DMS53 treated with DMSO at 0.1 percent for 48 hours (cell line): Measurements from ENCODE around the gene BTG2.
"Not testable (repeated sequence)": the region's sequence is repeated elsewhere in the genome, so short reads cannot be mapped to it uniquely, and the experiment has no call there.

Experiments
- DNase-seq: peaks from one replicate; lab custom pipeline; 2025; ENCODE audit not compliant: unreplicated experiment; lab: John Stamatoyannopoulos, UW

The BTG2 gene

DNA sequence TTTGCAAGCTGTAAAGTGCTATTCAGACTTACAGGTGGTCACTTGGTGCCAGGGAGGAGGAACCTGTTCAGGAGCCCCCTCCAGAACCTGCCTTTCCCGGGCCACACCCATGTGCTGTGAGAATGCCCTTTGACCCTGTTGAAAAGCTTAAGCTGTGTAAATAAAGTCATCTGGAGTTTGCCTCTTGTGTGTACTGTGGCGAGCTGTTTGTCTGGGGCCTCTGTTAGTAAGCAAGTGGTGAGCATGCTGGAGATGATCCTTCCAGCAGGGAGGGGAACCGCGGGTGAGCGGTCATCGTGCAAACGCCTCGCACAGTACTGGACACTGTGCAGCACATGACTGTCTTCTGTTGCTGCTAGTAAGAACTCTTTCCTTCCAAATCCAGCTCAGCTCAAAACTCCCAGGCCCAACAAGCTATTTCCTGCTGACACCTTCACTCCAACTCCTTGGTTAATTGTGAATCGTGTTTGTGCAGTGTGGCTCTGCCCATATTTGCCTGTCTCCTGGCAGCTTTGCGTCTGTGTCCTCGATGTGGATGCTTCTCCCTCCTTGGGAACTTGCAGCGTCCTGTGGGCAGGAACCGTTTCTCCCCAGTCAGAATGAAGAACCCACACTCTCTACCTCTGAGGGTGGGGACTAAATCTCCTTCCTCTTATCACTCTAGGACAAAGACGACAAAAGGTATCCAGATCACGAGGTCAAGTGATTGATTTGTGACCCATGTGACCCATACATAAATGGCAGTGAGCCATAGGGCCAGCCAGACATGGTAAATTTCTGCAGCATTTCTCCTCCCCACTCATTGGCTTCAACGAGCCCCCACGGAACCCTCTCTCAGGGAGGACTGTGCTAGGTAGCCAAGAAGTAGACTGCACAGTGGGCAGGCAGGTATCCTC, 13.9 kb upstream of the BTG2 start:
- peak; percentile 98 for DNase-seq

- DNase-seq, result no peak
Observed at GRCh38 chr1:203295796-203296195, 9.5 kb upstream of the BTG2 start.

GRCh38 chr1:203296460-203297073, 8.8 kb upstream of the BTG2 start:
- DNase-seq, result no peak

- DNase-seq, result no peak
Observed at GRCh38 chr1:203299169-203299568, 6.2 kb upstream of the BTG2 start.

GRCh38 chr1:203299719-203300429, 5.4 kb upstream of the BTG2 start:
- not testable (repeated sequence) for DNase-seq

- no peak for DNase-seq
Observed at GRCh38 chr1:203300441-203301330, 4.6 kb upstream of the BTG2 start.

- no peak for DNase-seq
Observed at GRCh38 chr1:203301331-203301668, 4.0 kb upstream of the BTG2 start.

DNA sequence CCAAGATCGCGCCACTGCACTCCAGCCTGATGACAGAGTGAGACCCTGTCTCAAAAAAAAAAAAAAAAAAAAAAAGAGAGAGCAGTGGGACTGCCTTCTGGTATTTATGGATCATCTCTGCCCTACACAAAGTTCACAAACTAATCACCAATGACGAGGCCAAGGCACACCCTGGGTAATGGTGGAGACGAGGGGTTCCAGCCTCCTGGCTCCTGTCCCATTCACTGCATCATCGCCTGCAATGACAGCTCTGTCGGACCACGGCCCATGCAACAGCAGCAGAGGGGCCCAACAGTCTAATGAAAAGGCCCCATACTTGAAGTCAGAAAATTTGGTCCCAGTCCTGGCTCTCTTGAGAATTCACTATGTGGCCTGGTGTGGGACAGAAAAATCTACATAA, 2.9 kb upstream of the BTG2 start:
- no peak for DNase-seq

- DNase-seq, result no peak
Observed at GRCh38 chr1:203302894-203303293, 2.4 kb upstream of the BTG2 start.

- DNase-seq, result no peak
Observed at GRCh38 chr1:203304391-203304918, 864 bp upstream of the BTG2 start.

DNA sequence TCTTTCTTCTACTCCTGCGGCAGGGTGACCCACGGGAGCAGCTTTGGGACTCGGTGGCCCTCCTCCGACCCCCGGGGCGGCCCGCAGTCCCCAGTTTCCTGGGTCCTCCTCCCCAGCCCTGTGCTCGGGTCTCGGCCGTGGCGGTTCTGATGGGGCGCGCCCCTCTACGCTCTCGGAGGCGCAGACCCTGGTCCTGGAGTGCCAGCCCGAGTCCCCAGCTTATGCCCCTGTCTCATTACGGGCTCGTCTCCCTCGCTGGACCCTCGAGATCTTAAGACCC, 430 bp downstream of the BTG2 start:
- DNase-seq, result no peak

DNA sequence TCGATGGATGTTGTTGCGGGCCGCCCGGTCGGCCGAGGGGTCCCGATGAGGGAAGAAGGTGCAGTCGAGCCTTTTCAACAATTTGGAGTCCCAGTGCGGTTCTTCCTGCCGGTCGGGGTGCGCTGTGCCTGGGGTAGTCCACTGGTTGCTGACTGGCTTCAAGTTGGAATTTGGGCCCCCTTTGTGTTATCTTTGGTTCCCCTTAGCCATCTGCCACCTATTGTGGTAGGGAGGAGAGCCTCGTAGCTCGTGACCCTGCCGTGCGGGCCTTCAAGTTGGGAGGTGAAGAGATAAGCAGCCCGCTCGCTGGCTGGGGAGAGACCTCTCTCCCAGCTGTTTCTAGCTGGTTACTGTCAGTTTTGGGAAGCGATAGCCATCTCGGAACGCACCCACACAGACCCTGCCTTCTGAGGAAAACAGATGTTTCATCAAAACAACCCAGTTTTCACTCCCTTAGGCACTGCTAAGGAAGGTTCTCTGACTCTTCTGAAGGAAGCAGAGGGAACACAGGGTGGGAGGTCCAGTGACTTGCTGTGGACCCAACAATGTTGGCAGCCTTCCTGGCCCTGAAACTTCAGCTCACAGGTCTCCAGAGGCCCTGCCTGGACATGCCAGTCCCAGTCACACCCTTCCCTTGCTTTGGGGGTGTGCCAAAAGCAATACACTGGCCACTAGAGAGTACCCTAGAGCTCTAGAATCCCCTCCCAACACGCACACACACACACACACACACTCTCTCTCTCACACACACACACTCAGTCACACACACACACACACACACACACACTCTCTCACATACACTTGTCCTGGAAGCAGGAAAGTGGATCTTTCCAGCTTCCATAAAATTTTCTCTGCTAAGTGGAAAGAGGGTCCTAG, 1.0 kb downstream of the BTG2 start:
- DNase-seq, result no peak

- DNase-seq, result no peak
Observed at GRCh38 chr1:203306965-203307541, 1.7 kb downstream of the BTG2 start.

DNA sequence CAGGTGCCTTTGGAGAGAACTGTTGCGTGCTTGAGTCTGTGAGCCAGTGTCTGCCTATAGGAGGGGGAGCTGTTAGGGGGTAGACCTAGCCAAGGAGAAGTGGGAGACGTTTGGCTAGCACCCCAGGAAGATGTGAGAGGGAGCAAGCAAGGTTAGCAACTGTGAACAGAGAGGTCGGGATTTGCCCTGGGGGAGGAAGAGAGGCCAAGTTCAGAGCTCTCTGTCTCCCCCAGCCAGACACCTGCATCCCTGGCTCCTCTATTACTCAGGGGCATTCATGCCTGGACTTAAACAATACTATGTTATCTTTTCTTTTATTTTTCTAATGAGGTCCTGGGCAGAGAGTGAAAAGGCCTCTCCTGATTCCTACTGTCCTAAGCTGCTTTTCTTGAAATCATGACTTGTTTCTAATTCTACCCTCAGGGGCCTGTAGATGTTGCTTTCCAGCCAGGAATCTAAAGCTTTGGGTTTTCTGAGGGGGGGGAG, 2.4 kb downstream of the BTG2 start:
- DNase-seq, result no peak

DNA sequence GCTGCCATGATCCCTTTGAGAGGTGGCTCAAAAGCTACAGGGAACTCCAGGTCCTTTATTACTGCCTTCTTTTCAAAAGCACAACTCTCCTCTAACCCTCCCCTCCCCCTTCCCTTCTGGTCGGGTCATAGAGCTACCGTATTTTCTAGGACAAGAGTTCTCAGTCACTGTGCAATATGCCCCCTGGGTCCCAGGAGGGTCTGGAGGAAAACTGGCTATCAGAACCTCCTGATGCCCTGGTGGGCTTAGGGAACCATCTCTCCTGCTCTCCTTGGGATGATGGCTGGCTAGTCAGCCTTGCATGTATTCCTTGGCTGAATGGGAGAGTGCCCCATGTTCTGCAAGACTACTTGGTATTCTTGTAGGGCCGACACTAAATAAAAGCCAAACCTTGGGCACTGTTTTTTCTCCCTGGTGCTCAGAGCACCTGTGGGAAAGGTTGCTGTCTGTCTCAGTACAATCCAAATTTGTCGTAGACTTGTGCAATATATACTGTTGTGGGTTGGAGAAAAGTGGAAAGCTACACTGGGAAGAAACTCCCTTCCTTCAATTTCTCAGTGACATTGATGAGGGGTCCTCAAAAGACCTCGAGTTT, 3.1 kb downstream of the BTG2 start:
- no peak for DNase-seq

GRCh38 chr1:203308923-203309331, 3.6 kb downstream of the BTG2 start:
- DNase-seq, result no peak

DNA sequence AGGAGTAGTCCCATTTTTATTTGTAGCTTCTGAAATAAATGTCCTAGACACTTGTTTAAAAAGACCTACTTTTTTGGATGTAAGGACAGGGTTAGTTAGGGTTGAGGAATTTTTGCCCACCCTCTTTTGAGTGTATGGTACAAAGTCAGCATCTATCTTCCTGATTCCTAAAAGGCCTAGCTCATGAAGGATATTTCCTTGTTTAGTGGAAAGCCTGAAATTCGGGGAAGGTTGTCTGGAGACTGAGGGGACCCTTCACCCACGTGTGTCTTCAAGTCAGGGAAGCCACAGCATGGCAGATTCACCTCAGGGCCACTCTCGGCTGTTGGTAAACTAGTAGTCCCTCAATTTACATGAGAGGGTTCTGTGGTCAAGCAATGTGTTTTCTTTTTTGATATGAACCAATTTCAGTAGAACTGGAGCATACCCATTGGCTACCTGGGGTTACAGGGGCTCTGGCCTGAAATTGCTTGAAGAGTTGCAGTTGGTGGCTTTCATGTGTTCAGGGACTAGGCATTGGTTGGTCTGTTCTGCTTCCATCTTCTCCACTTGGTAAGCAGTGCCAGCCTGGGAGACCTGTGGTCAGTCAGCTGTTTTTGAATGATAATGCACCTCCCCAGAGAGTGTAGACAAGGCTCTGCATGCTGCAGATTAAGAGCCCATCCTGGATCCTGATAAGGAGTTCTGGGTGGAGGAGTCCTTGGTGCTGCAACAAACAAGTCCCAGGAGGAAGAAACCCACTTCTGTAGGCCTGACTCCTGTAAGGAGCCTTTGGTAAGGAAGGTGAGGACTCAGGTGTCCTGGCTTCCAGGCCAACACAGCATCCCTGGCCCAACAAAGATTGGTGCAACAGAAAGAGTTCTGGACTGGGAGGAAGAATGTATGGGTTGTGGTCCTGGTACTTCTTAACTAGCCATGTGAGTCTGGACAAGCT, 6.3 kb downstream of the BTG2 start:
- DNase-seq, result no peak
